ENCODE measurements around the gene URI1.

- TF ChIP-seq CTCF (IDR thresholded peaks at IDR 0.05) (no peak), POLR2A (IDR thresholded peaks at IDR 0.05) (no peak), POLR2AphosphoS5 (IDR thresholded peaks at IDR 0.05) (no peak), EP300 (IDR thresholded peaks at IDR 0.05) (no peak)
Measured at GRCh38 chr19:30009013-30009412, 67.0 kb downstream of the URI1 start.

Measured in sigmoid colon (tissue), 4 donors.